Omental fat pad (tissue), 4 donors: Measurements from ENCODE around the gene ESRRG. TPM values are rescaled to one million over a fixed set of nuclear protein-coding genes. Genes with fewer than 3 reads are reported as not detected.

ENCODE experiments used
- ATAC-seq: fragments of 150-250 bp; one replicate; pipeline ENCODE4 v1.9.1; 2016; ENCODE audit warnings: mild to moderate bottlenecking, moderate library complexity; ENCODE audit not compliant: low FRiP score
- DNase-seq: peaks from one replicate; pipeline ENCODE4 v3.0.0-alpha.2; 2019; ENCODE audit warnings: low spot score
- CTCF ChIP-seq, 3 donors: fragments of 450-650 bp; IDR thresholded peaks; one replicate each; pipeline ENCODE4 v1.5.1; 2016 to 2017; ENCODE audit warnings: antibody characterized with exemption in 3 of 3, mild to moderate bottlenecking in 3 of 3, moderate library complexity in 2 of 3
- total RNA-seq, 4 donors: library from RNA; depleted of rRNA; stranded (reverse); fragments of >200 nt; gene quantifications; one replicate each; pipeline ENCODE4 v1.1.0, GENCODE V29; 2016

ESRRG gene
- total RNA-seq, 4 donors from 2014 or later: 0.09 to 0.56 (median 0.22) TPM

- TF ChIP-seq CTCF (IDR thresholded peaks at IDR 0.05): no peak
- ATAC-seq (no peak), DNase-seq (no peak)
Measured at GRCh38 chr1:216686860-216687766, 36.1 kb downstream of the ESRRG start.

GRCh38 chr1:216682752-216683151, 40.5 kb downstream of the ESRRG start:
- DNase-seq (no peak), ATAC-seq (no peak)
- no peak for TF ChIP-seq CTCF (IDR thresholded peaks at IDR 0.05)

- ATAC-seq: no peak
- no peak for TF ChIP-seq CTCF (IDR thresholded peaks at IDR 0.05)
- DNase-seq: no peak
Measured at GRCh38 chr1:216679108-216679507, 44.1 kb downstream of the ESRRG start.

GRCh38 chr1:216670118-216670883, 52.9 kb downstream of the ESRRG start:
- ATAC-seq (no peak), DNase-seq (no peak)
- no peak for TF ChIP-seq CTCF (IDR thresholded peaks at IDR 0.05)

GRCh38 chr1:216666441-216666840, 56.8 kb downstream of the ESRRG start:
- no peak for TF ChIP-seq CTCF (IDR thresholded peaks at IDR 0.05)
- DNase-seq: no peak
- ATAC-seq: no peak

- ATAC-seq (no peak), DNase-seq (no peak)
- no peak for TF ChIP-seq CTCF (IDR thresholded peaks at IDR 0.05)
Measured at GRCh38 chr1:216665856-216666255, 57.4 kb downstream of the ESRRG start.
